ENCODE data around the gene ETNK1. TPM values are rescaled to one million over a fixed set of nuclear protein-coding genes. Genes with fewer than 3 reads are reported as not detected.
"Not testable (repeated sequence)": the region's sequence is repeated elsewhere in the genome, so short reads cannot be mapped to it uniquely, and the experiment has no call there.

The ETNK1 gene
- total RNA-seq, 8 experiments from 2014 or later: 45.1 to 93.4 (median 58.4) TPM

GRCh38 chr12:22610131-22610530, 14.8 kb upstream of the ETNK1 start:
- Histone ChIP-seq H3K4me3 (no peak overlapping the region), H3K27ac (no peak overlapping the region), H3K4me1 (replicated peaks in 1 of 2) (no peaks in the 10 kb centered on the region)
- WGBS, 10 experiments: 15 to 100% (median 72%) methylated on average over 2 to 3 of the region's 3 CpGs
- in situ Hi-C loops (cut with MboI; ENCODE audit: low pct_unique_long_range_greater_than_20kb in 2 of 9, low sequenced_read_pairs in 9 of 9, unreplicated experiment in 9 of 9): no loop called here
- ATAC-seq (replicated peaks in 6 of 8): no peak

- H3K4me1 ChIP-seq (replicated peaks in 1 of 2); H3K27ac ChIP-seq; H3K4me3 ChIP-seq; in situ Hi-C loops (cut with MboI; ENCODE audit: low pct_unique_long_range_greater_than_20kb in 2 of 9, low sequenced_read_pairs in 9 of 9, unreplicated experiment in 9 of 9); ATAC-seq (replicated peaks in 6 of 8): not testable (repeated sequence)
- 0 to 100% (median 86%) methylated on average over 1 to 4 of the region's 6 CpGs; no CpG with 5 or more reads in 1 of the 10 experiments for WGBS, 10 experiments
These were observed 12.1 kb upstream of the ETNK1 start for GRCh38 chr12:22612822-22613221.

GRCh38 chr12:22615963-22616501, 8.9 kb upstream of the ETNK1 start:
- Histone ChIP-seq H3K4me3 (no peak overlapping the region), H3K4me1 (replicated peaks in 1 of 2) (no peaks in the 10 kb centered on the region), H3K27ac (no peak overlapping the region)
- peak in 3 of 8 experiments; percentile 97 to 99 (median 98) for ATAC-seq (replicated peaks in 6 of 8)
- WGBS, 10 experiments: 4 to 91% (median 45%) methylated on average over 1 to 2 of the region's 2 CpGs
- in situ Hi-C loops (cut with MboI; ENCODE audit: low pct_unique_long_range_greater_than_20kb in 2 of 9, low sequenced_read_pairs in 9 of 9, unreplicated experiment in 9 of 9): no loop called here

- Histone ChIP-seq H3K27ac (no peak overlapping the region), H3K4me1 (replicated peaks in 1 of 2) (no peaks in the 10 kb centered on the region), H3K4me3 (no peak overlapping the region)
- in situ Hi-C loops (cut with MboI; ENCODE audit: low pct_unique_long_range_greater_than_20kb in 2 of 9, low sequenced_read_pairs in 9 of 9, unreplicated experiment in 9 of 9): no loop called here
- no peak for ATAC-seq (replicated peaks in 6 of 8)
- 35 to 91% (median 80%) methylated on average over 2 of the region's 2 CpGs; no CpG with 5 or more reads in 2 of the 10 experiments for WGBS, 10 experiments
These were observed 7.3 kb upstream of the ETNK1 start for GRCh38 chr12:22617630-22618029.

GRCh38 chr12:22624548-22624869, 462 bp upstream of the ETNK1 start:
- WGBS, 10 experiments: 0 to 70% (median 39%) methylated on average over 1 to 10 of the region's 10 CpGs; no CpG with 5 or more reads in 3 of the 10 experiments
- peak; percentile 24 to 56 (median 48) for ATAC-seq (replicated peaks in 6 of 8)
- H3K4me1 ChIP-seq (replicated peaks in 1 of 2): peaks cover 11 to 17% of the 10 kb centered on the region in 2 donors
- H3K27ac ChIP-seq: peak overlapping the region; percentile 98 to 99
- in situ Hi-C loops (cut with MboI; ENCODE audit: low pct_unique_long_range_greater_than_20kb in 2 of 9, low sequenced_read_pairs in 9 of 9, unreplicated experiment in 9 of 9): no loop called here
- peak overlapping the region; percentile 75 to 96 (median 93) for H3K4me3 ChIP-seq

GRCh38 chr12:22625762-22626294, 857 bp downstream of the ETNK1 start:
- ATAC-seq (replicated peaks in 6 of 8): peak in 7 of 8 experiments; percentile 1 to 50 (median 40)
- 0 to 2% (median 0%) methylated on average over 3 to 13 of the region's 18 CpGs; no CpG with 5 or more reads in 1 of the 10 experiments for WGBS, 10 experiments
- Histone ChIP-seq H3K27ac (peak overlapping the region; percentile 98 to 99), H3K4me1 (replicated peaks in 1 of 2) (peaks cover 11 to 18% of the 10 kb centered on the region in 2 donors), H3K4me3 (peak overlapping the region; percentile 75 to 96 (median 93))
- in situ Hi-C loops (cut with MboI; ENCODE audit: low pct_unique_long_range_greater_than_20kb in 2 of 9, low sequenced_read_pairs in 9 of 9, unreplicated experiment in 9 of 9): loop anchor here in 1 of 9 experiments (25.0 kb wide), 1 partner anchor 89 kb away; the partner anchor contains the start of gene C2CD5

GRCh38 chr12:22626406-22626805, 1.4 kb downstream of the ETNK1 start:
- peak in 1 of 8 experiments; percentile 1 for ATAC-seq (replicated peaks in 6 of 8)
- peak overlapping the region; percentile 75 to 96 (median 93) for H3K4me3 ChIP-seq
- in situ Hi-C loops (cut with MboI; ENCODE audit: low pct_unique_long_range_greater_than_20kb in 2 of 9, low sequenced_read_pairs in 9 of 9, unreplicated experiment in 9 of 9): loop anchor here in 1 of 9 experiments (25.0 kb wide), 1 partner anchor 89 kb away; the partner anchor contains the start of gene C2CD5
- 0 to 15% (median 2%) methylated on average over 2 to 4 of the region's 4 CpGs; no CpG with 5 or more reads in 1 of the 10 experiments for WGBS, 10 experiments
- peaks cover 11 to 18% of the 10 kb centered on the region in 2 donors for H3K4me1 ChIP-seq (replicated peaks in 1 of 2)
- no peak overlapping the region for H3K27ac ChIP-seq

- no peak for ATAC-seq (replicated peaks in 6 of 8)
- in situ Hi-C loops (cut with MboI; ENCODE audit: low pct_unique_long_range_greater_than_20kb in 2 of 9, low sequenced_read_pairs in 9 of 9, unreplicated experiment in 9 of 9): loop anchor here in 1 of 9 experiments (25.0 kb wide), 1 partner anchor 90 kb away; the partner anchor contains the start of gene C2CD5
- Histone ChIP-seq H3K27ac (no peak overlapping the region), H3K4me1 (replicated peaks in 1 of 2) (peaks cover 11 to 18% of the 10 kb centered on the region in 2 donors), H3K4me3 (peak overlapping the region; percentile 75 to 96 (median 93))
- 29 to 73% (median 45%) methylated on average over 1 to 2 of the region's 2 CpGs for WGBS, 10 experiments
These were observed 2.4 kb downstream of the ETNK1 start for GRCh38 chr12:22627371-22627770.

GRCh38 chr12:22628228-22628627, 3.3 kb downstream of the ETNK1 start:
- in situ Hi-C loops (cut with MboI; ENCODE audit: low pct_unique_long_range_greater_than_20kb in 2 of 9, low sequenced_read_pairs in 9 of 9, unreplicated experiment in 9 of 9): loop anchor here in 1 of 9 experiments (25.0 kb wide), 1 partner anchor 91 kb away; the partner anchor contains the start of gene C2CD5
- peaks cover 11 to 18% of the 10 kb centered on the region in 2 donors for H3K4me1 ChIP-seq (replicated peaks in 1 of 2)
- 33 to 94% (median 66%) methylated on average over 3 to 4 of the region's 4 CpGs for WGBS, 10 experiments
- peak overlapping the region; percentile 75 to 96 (median 93) for H3K4me3 ChIP-seq
- no peak for ATAC-seq (replicated peaks in 6 of 8)
- no peak overlapping the region for H3K27ac ChIP-seq

GRCh38 chr12:22631863-22632463, 7.0 kb downstream of the ETNK1 start:
- in situ Hi-C loops (cut with MboI; ENCODE audit: low pct_unique_long_range_greater_than_20kb in 2 of 9, low sequenced_read_pairs in 9 of 9, unreplicated experiment in 9 of 9): loop anchor here in 1 of 9 experiments (25.0 kb wide), 1 partner anchor 95 kb away; the partner anchor contains the start of gene C2CD5

GRCh38 chr12:22634883-22635282, 9.9 kb downstream of the ETNK1 start:
- peaks cover 0 to 2% of the 10 kb centered on the region in 2 donors for H3K4me1 ChIP-seq (replicated peaks in 1 of 2)
- in situ Hi-C loops (cut with MboI; ENCODE audit: low pct_unique_long_range_greater_than_20kb in 2 of 9, low sequenced_read_pairs in 9 of 9, unreplicated experiment in 9 of 9): loop anchor here in 1 of 9 experiments (25.0 kb wide), 1 partner anchor 98 kb away; the partner anchor contains the start of gene C2CD5
- 86 to 100% (median 96%) methylated on average over 1 to 3 of the region's 3 CpGs for WGBS, 10 experiments
- H3K4me3 ChIP-seq: no peak overlapping the region
- peak in 2 of 8 experiments; percentile 8 to 14 for ATAC-seq (replicated peaks in 6 of 8)
- no peak overlapping the region for H3K27ac ChIP-seq

More at GRCh38 chr12:22631863-22632463, 7.0 kb downstream of the ETNK1 start:
- peaks cover 7 to 16% of the 10 kb centered on the region in 2 donors for H3K4me1 ChIP-seq (replicated peaks in 1 of 2)
- no peak overlapping the region for H3K27ac ChIP-seq
- 34 to 100% (median 79%) methylated on average over 1 to 3 of the region's 3 CpGs; no CpG with 5 or more reads in 1 of the 10 experiments for WGBS, 10 experiments
- no peak for ATAC-seq (replicated peaks in 6 of 8)
- no peak overlapping the region for H3K4me3 ChIP-seq

- Histone ChIP-seq H3K4me3 (no peak overlapping the region), H3K27ac (no peak overlapping the region), H3K4me1 (replicated peaks in 1 of 2) (peaks cover 0 to 2% of the 10 kb centered on the region in 2 donors)
- in situ Hi-C loops (cut with MboI; ENCODE audit: low pct_unique_long_range_greater_than_20kb in 2 of 9, low sequenced_read_pairs in 9 of 9, unreplicated experiment in 9 of 9): loop anchor here in 1 of 9 experiments (25.0 kb wide), 1 partner anchor 99 kb away; the partner anchor contains the start of gene C2CD5
- 0 to 80% (median 55%) methylated on average over 1 of the region's 1 CpG; no CpG with 5 or more reads in 4 of the 10 experiments for WGBS, 10 experiments
- ATAC-seq (replicated peaks in 6 of 8): peak in 3 of 8 experiments; percentile 56 to 71 (median 69)
These were observed 10.8 kb downstream of the ETNK1 start for GRCh38 chr12:22635812-22636211.

GRCh38 chr12:22640851-22641250, 15.9 kb downstream of the ETNK1 start:
- H3K27ac ChIP-seq: no peak overlapping the region
- no peak for ATAC-seq (replicated peaks in 6 of 8)
- in situ Hi-C loops (cut with MboI; ENCODE audit: low pct_unique_long_range_greater_than_20kb in 2 of 9, low sequenced_read_pairs in 9 of 9, unreplicated experiment in 9 of 9): loop anchor here in 2 of 9 experiments (10.0 to 25.0 kb wide), 2 partner anchors 96 to 104 kb away; partner anchors contain the start of gene C2CD5 (in 2 of the 2)
- 84 to 100% (median 93%) methylated on average over 1 to 2 of the region's 2 CpGs; no CpG with 5 or more reads in 2 of the 10 experiments for WGBS, 10 experiments
- no peaks in the 10 kb centered on the region for H3K4me1 ChIP-seq (replicated peaks in 1 of 2)
- H3K4me3 ChIP-seq: no peak overlapping the region

All from motor neuron (in vitro differentiated cells).